HG03378 (cell line): ENCODE results near the gene GRK3.

Experiments
- ATAC-seq: cut with Tn5 transposase; IDR thresholded peaks from one replicate; pipeline ENCODE4 v1.9.1; 2021; ENCODE audit warnings: mild to moderate bottlenecking, moderate library complexity; ENCODE audit not compliant: unreplicated experiment

The GRK3 gene

DNA sequence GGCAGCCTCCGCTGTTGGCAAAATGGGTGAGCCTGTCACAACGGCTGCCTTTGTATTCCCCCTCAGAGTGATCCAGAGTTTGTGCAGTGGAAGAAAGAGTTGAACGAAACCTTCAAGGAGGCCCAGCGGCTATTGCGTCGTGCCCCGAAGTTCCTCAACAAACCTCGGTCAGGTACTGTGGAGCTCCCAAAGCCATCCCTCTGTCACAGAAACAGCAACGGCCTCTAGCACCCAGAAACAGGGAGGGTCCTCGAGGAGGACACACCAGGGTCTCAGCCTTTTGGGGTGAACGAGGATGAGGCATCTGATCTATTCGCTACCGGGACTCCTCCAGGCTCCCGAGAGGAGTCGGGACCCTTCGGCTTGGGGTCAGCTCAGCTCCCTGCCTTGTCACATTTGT, 157.7 kb downstream of the GRK3 start:
- no peak for ATAC-seq

GRCh38 chr22:25722626-25723025, 158.2 kb downstream of the GRK3 start:
- no peak for ATAC-seq

- no peak for ATAC-seq
Measured at GRCh38 chr22:25726241-25726640, 161.8 kb downstream of the GRK3 start.

GRCh38 chr22:25728071-25728470, 163.6 kb downstream of the GRK3 start:
- no peak for ATAC-seq

- ATAC-seq: no peak
Measured at GRCh38 chr22:25729016-25729995, 164.8 kb downstream of the GRK3 start.

- ATAC-seq: no peak
Measured at GRCh38 chr22:25735650-25736049, 171.2 kb downstream of the GRK3 start.

GRCh38 chr22:25736378-25737011, 172.0 kb downstream of the GRK3 start:
- no peak for ATAC-seq

- ATAC-seq: no peak
Measured at GRCh38 chr22:25739659-25740344, 175.3 kb downstream of the GRK3 start.

DNA sequence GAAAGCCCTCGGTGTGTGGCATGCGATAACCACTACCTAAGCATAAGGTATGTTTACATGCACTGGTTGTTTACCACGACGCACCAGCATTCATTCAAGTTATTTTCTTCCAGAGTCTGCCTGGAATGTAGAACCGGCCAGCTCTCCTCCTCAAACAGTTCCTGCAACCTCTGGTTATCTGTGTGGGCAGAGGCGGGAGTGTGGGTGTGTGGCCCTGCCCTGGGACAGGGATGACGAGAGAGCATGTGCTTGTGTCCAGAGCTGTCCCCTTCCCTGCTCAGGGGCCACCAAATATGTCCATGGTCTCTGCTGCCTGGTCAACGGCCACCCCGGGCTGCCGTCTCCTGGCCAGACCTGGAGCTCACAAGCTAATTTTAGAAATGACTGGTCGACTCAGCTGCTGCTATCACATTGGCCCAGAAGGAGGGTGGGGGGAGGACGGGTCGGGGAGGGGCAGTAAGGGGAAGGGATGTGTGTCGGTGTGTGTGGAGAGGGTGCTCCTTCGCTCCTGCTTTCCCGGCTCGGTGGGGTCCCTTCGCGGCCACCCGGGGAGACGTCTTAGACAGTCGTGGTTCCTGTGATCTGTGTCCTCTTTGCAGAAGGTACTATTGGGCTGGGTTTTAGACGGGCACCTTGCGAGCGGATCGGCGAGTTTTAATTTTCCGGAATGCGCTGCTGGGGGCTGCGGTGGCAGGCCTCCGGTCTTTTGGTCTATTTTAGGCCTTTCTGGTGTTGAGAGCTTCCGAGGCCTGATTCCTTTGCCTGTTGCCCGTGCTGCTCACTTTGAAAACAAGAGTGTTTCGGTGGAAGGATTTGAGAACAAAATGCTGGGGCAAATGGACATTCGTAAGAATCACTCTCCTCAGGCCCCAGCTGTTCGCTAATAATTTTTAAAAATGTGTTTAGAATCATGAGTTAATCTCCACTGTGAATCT, 177.5 kb downstream of the GRK3 start, which contains the start of gene MYO18B:
Gene MYO18B, plus strand, starts transcription at position 497 of the 935 bp plus-strand sequence. CDS start 18,905 bp downstream, outside the sequence.
- ATAC-seq: no peak

DNA sequence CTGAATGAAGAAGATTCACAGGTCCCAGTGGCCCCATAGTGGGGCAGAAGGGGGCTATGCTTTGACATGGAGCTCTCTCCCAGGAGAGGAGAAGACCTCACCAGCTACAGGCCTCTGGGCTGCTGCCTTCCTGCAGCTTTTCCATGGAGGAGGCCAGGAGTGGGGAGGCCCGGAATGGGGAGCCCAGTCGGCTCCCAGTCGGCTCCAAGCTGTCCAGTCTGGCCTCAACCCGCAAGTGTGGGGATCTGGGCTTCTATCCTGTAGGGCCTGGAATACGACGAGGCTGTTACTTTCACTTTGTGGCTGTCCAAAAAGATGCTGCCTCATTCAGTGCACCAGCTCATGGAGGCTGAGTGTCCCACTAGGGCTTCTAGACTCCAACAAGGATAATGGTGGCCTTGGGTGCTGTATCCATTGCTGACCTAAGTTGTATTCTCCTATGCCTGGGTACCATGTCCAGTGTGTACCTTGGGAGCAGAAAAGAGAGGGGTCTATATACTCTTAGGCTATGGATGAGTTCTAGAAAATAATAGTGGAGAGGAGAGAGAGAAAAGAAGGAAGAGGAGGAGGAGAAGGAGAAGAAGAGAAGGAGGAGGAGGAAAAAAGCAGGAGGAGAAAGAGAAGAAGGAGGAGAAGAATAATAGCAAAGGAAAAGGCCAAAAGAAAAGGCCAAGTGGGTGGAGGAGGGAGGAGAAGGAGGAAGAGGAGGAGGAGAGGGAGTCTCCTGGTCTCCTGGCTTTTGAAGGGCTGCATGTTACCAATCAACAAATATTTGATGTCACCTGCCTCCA, 178.6 kb downstream of the GRK3 start:
- ATAC-seq: no peak

GRCh38 chr22:25744694-25745093, 180.2 kb downstream of the GRK3 start:
- ATAC-seq: no peak

GRCh38 chr22:25745341-25746011, 181.0 kb downstream of the GRK3 start:
- no peak for ATAC-seq

DNA sequence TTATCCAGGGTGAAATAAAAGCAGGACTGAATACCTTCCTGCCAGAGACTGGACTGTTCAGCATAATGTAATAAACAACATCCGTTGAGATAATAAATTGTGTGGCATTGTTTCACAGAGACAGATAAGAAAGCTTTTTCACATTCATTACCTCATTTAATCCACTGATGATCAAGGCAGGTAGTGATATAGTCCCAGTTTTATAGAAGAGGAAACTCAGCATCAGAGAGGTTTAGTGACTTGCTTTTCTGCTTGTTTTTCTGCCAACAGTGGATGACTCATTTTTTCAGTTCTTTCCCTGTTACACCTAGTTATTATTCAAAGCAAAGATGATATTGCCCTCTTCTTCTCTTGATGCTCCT, 181.5 kb downstream of the GRK3 start:
- ATAC-seq: no peak

DNA sequence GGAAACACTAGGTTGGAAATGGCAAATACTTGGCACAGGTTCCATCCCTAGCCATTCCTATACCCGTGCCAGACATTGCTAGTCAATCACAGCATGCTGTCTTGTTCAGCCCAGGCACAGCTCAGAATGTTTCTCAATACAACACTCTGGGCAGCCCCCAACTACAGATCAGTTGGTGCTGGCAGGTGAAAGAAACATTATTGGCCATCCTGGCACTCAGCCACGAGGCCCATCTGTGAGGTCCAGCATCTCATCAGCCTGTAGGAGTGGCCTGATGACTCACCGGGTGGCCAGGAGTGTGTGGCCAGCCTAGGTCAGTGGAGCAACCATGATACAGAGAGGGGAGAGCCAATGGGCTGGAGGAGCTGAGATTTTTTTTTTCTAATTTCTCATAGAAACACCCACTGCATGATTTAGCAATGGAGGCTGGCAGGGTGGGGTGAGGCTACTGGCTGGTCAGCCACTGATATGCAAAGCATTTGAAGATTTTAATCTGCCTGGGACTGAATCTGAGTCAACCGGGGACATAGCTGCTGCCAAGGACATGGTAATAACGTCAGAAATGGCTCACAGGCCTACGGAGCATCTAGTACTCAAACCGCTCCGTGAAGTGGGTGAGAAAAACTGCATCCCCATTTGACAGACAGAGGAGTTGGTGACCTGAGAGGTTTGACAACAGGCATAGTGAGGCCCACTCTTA, 182.9 kb downstream of the GRK3 start:
- no peak for ATAC-seq

- no peak for ATAC-seq
Measured at GRCh38 chr22:25748140-25748539, 183.7 kb downstream of the GRK3 start.

DNA sequence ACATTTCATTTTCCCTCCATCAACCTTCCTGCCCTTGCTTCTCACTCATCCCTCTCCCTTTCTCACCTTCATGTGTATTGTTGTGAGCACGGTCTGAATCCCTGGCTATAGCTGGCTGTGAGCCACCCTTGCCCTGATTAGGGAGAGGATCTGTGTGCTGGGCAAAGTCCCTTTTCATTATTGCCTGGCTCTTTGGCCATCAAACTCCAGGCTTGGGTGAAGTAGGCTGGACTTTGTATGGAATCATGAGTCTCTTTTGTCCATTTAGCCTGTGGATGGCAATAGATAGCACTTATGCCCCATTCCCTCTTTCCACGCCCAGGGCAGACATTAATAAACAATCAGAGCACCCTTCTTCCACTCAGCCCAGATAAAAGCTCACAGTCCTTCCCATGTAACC, 184.2 kb downstream of the GRK3 start:
- ATAC-seq: no peak

- peak; percentile 59 for ATAC-seq
Measured at GRCh38 chr22:25749420-25750169, 185.1 kb downstream of the GRK3 start.
